A549 (cell line): Measurements from ENCODE around the gene DLX4. TPM values are rescaled to one million over a fixed set of nuclear protein-coding genes. Genes with fewer than 3 reads are reported as not detected.

ENCODE experiments used
- ATAC-seq, 2 experiments: fragments of 200-7000 bp in 1 of 2; fragments of >200 bp in 1 of 2; cut with Nextera tagmentation in 1 of 2; cut with Tn5 transposase in 1 of 2; 3 replicates each; pipeline versions ENCODE4 v1.8.0 to v1.9.1; 2018 to 2020; ENCODE audit warnings: mild to moderate bottlenecking in 1 of 2, moderate library complexity in 1 of 2
- CTCF ChIA-PET: fragments of 300-600 bp; sonication (Branson Sonifier 250); formaldehyde crosslinking; extraction: SDS; loops from one replicate; lab custom pipeline; 2021; ENCODE audit warnings: antibody characterized with exemption, inconsistent platforms; lab: Yijun Ruan, JAX
- POLR2A ChIA-PET: fragments of 350-600 bp; formaldehyde crosslinking; extraction: SDS; loops from one replicate; lab custom pipeline; 2021; ENCODE audit warnings: antibody characterized with exemption, inconsistent platforms; lab: Yijun Ruan, JAX
- DNase-seq, 2 experiments: peaks; one replicate each; pipeline versions ENCODE4 v3.0.0 to v3.0.0-alpha.2; 2011 to 2016; ENCODE audit warnings: low read depth in 1 of 2, low spot score in 1 of 2
- FAIRE-seq: peaks from 2 replicates; lab custom pipeline; 2011; peaks lifted over from hg19 to GRCh38; lab: Jason Lieb, UNC
- H3K27ac ChIP-seq, 2 experiments: fragments of >200 bp; sonication (Bioruptor Twin); formaldehyde crosslinking; 3 replicates each; pipeline ENCODE4 v1.5.1; 2016 to 2017
- H3K4me1 ChIP-seq: fragments of >200 bp; sonication (Bioruptor Twin); formaldehyde crosslinking; 3 replicates; pipeline ENCODE4 v1.6.1; 2016
- H3K4me2 ChIP-seq: fragments of >200 bp; sonication (Bioruptor Twin); formaldehyde crosslinking; 3 replicates; pipeline ENCODE4 v1.6.1; 2016
- H3K4me3 ChIP-seq: fragments of >200 bp; sonication (Bioruptor Twin); formaldehyde crosslinking; 3 replicates; pipeline ENCODE4 v1.5.1; 2016
- H3K9me3 ChIP-seq: fragments of >200 bp; sonication (Bioruptor Twin); formaldehyde crosslinking; 3 replicates; pipeline ENCODE4 v1.6.1; 2016
- CBX8 ChIP-seq: fragments of 200-600 bp; sonication (generic); IDR thresholded peaks from 2 replicates; pipeline ENCODE4 v1.6.1; 2016
- CEBPB ChIP-seq, 2 experiments: fragments of >200 bp in 1 of 2; sonication (Bioruptor Twin) in 1 of 2; formaldehyde crosslinking in 1 of 2; IDR thresholded peaks; 2 replicates each; pipeline ENCODE4 v1.6.1; 2012 to 2016
- CHD4 ChIP-seq: fragments of 200-600 bp; sonication (generic); IDR thresholded peaks from 2 replicates; pipeline ENCODE4 v1.6.1; 2016; ENCODE audit warnings: antibody characterized with exemption, mild to moderate bottlenecking, borderline replicate concordance
- E2F6 ChIP-seq: IDR thresholded peaks from 2 replicates; pipeline ENCODE4 v1.6.1; 2012; ENCODE audit warnings: low read depth, borderline replicate concordance
- ESRRA ChIP-seq: fragments of 150-350 bp; IDR thresholded peaks from 2 replicates; pipeline ENCODE4 v1.6.1; 2014; ENCODE audit warnings: mild to moderate bottlenecking, low read length, borderline replicate concordance
- HDAC2 ChIP-seq: fragments of 200-600 bp; sonication (generic); IDR thresholded peaks from 2 replicates; pipeline ENCODE4 v1.6.1; 2016
- HES2 ChIP-seq: fragments of >200 bp; sonication (Bioruptor Twin); formaldehyde crosslinking; IDR thresholded peaks from 2 replicates; pipeline ENCODE4 v1.6.1; 2016
- JUNB ChIP-seq: fragments of >200 bp; sonication (Bioruptor Twin); formaldehyde crosslinking; IDR thresholded peaks from 2 replicates; pipeline ENCODE4 v1.6.1; 2016
- KDM1A ChIP-seq: fragments of 200-600 bp; sonication (generic); IDR thresholded peaks from 2 replicates; pipeline ENCODE4 v1.6.1; 2016; ENCODE audit warnings: low read depth, mild to moderate bottlenecking
- MAFK ChIP-seq: fragments of 450-650 bp; IDR thresholded peaks from 2 replicates; pipeline ENCODE4 v1.6.1; 2014; ENCODE audit not compliant: partially characterized antibody
- MYC ChIP-seq: IDR thresholded peaks from 2 replicates; pipeline ENCODE4 v1.6.1; 2012; ENCODE audit warnings: mild to moderate bottlenecking, inconsistent platforms, low read length, improper control_type of control experiment, borderline replicate concordance
- PHF8 ChIP-seq: fragments of 200-600 bp; sonication (generic); IDR thresholded peaks from 2 replicates; pipeline ENCODE4 v1.6.1; 2016; ENCODE audit warnings: low read depth, mild to moderate bottlenecking, antibody characterized with exemption, moderate library complexity, borderline replicate concordance
- RARB ChIP-seq: fragments of 250-450 bp; sonication (Bioruptor Pico); IDR thresholded peaks from 2 replicates; pipeline ENCODE4 v1.8.0; 2021; ENCODE audit warnings: mild to moderate bottlenecking, moderate library complexity
- RCOR1 ChIP-seq: fragments of 150-350 bp; IDR thresholded peaks from 2 replicates; pipeline ENCODE4 v1.6.1; 2014; ENCODE audit warnings: antibody characterized with exemption, low read length, low read depth
- SMC3 ChIP-seq: fragments of >200 bp; sonication (Bioruptor Twin); formaldehyde crosslinking; IDR thresholded peaks from 3 replicates; pipeline ENCODE4 v1.6.1; 2018; ENCODE audit warnings: inconsistent platforms
- USF2 ChIP-seq: fragments of 450-650 bp; IDR thresholded peaks from 2 replicates; pipeline ENCODE4 v1.6.1; 2014; ENCODE audit warnings: antibody characterized with exemption
- ZFP36 ChIP-seq: fragments of 450-650 bp; IDR thresholded peaks from 2 replicates; pipeline ENCODE4 v1.6.1; 2014; ENCODE audit warnings: borderline replicate concordance; ENCODE audit not compliant: partially characterized antibody
- ZNF302 ChIP-seq: fragments of 250-450 bp; sonication (Bioruptor Pico); IDR thresholded peaks from 2 replicates; pipeline ENCODE4 v1.9.0; 2021; ENCODE audit warnings: inconsistent platforms, mild to moderate bottlenecking, moderate library complexity
- WGBS: methylation state at CpG from one replicate; pipeline ENCODE4 v1.1.6; 2017; ENCODE audit errors: missing lambda C conversion rate; 5-methylcytosine and 5-hydroxymethylcytosine counted together
- polyA plus RNA-seq, 4 experiments: library from polyadenylated mRNA; depleted of rRNA in 3 of 4; stranded (reverse); fragments of >200 nt; fragmentation: RNase III in 1 of 4; extraction: RNeasy Plus Mini Kit Qiagen cat#74134 plus additional on column Dnase treatment in 1 of 4; gene quantifications; 2 replicates in 3 of 4; 3 replicates in 1 of 4; pipeline ENCODE4 v1.2.3, GENCODE V29; 2011 to 2017

Gene DLX4
- polyA plus RNA-seq, 2 of the 4 experiments (the other 2 are of a cell fraction), result 2.9 to 4.1 TPM

- WGBS, result 84% methylated on average over 13 of the region's 13 CpGs
- ChIA-PET POLR2A (no interaction called here), CTCF (interaction anchor here (1.0 to 82.2 kb wide), 12 partner anchors 8 to 422 kb away, joined by 3 to 2613 read pairs (median 6); partner anchors contain the start of genes DLX3 and TAC4)
- Histone ChIP-seq H3K27ac (no peak overlapping the region), H3K4me2 (no peak overlapping the region), H3K4me1 (no peaks in the 10 kb centered on the region), H3K9me3 (no peaks in the 10 kb centered on the region), H3K4me3 (no peak overlapping the region)
- TF ChIP-seq HES2, result no peak
- TF ChIP-seq ESRRA, result no peak
- no peak for TF ChIP-seq SMC3
- no peak for FAIRE-seq
- ATAC-seq, result no peak
- no peak for DNase-seq
These were observed 9.5 kb downstream of the DLX4 start for GRCh38 chr17:49978501-49978900.

- WGBS, result 66% methylated on average over 4 of the region's 4 CpGs
- no peak for FAIRE-seq
- H3K4me1 ChIP-seq, result no peaks in the 10 kb centered on the region
- TF ChIP-seq ZFP36, result peak; percentile 52
- TF ChIP-seq ESRRA, result no peak
- peak; percentile 60; the same call in 1 of the 2 replicates for TF ChIP-seq KDM1A
- TF ChIP-seq, all 56 proteins: peak for 2
- POLR2A ChIA-PET, result interaction anchor here (1.4 kb wide), 1 partner anchor 11 kb away, joined by 3 read pairs; the partner anchor contains the start of gene DLX4
- no peak for ATAC-seq
- no peak overlapping the region for H3K4me2 ChIP-seq
- H3K27ac ChIP-seq, result no peak overlapping the region
- CTCF ChIA-PET, result interaction anchor here (0.8 to 82.2 kb wide), 5 partner anchors 9 to 115 kb away, joined by 3 to 2613 read pairs (median 365); partner anchors contain the start of genes DLX3 and TAC4
- no peak for DNase-seq
- no peaks in the 10 kb centered on the region for H3K9me3 ChIP-seq
- H3K4me3 ChIP-seq, result no peak overlapping the region
These were observed 10.9 kb downstream of the DLX4 start for GRCh38 chr17:49979748-49980479.

GRCh38 chr17:49980703-49981197, 11.8 kb downstream of the DLX4 start:
- TF ChIP-seq HDAC2 (no peak), RCOR1 (no peak), RARB (CRISPR knock-in tag) (no peak), JUNB (no peak), PHF8 (no peak), CBX8 (no peak), USF2 (no peak), E2F6 (no peak), SMC3 (no peak), CHD4 (no peak), MYC (no peak), CEBPB (IDR thresholded peaks at IDR 0.05) (no peak), ZNF302 (no peak)
- FAIRE-seq (no peak), DNase-seq (no peak), ATAC-seq (peak in 1 of 2 experiments; percentile 9; a peak in 2 of 6 replicates)
- 44% methylated on average over 7 of the region's 7 CpGs for whole genome bisulfite sequencing
- Histone ChIP-seq H3K4me2 (no peak overlapping the region), H3K4me1 (no peaks in the 10 kb centered on the region), H3K4me3 (no peak overlapping the region), H3K27ac (no peak overlapping the region), H3K9me3 (no peaks in the 10 kb centered on the region)
- ChIA-PET POLR2A (interaction anchor here (1.4 kb wide), 1 partner anchor 12 kb away, joined by 3 read pairs; the partner anchor contains the start of gene DLX4), CTCF (interaction anchor here (19.1 to 82.2 kb wide), 3 partner anchors 15 to 116 kb away, joined by 365 to 2613 read pairs (median 1602); partner anchors contain the start of genes DLX3 and TAC4)

GRCh38 chr17:49984283-49984682, 15.3 kb downstream of the DLX4 start:
- CTCF ChIA-PET, result interaction anchor here (0.7 to 82.2 kb wide), 7 partner anchors 11 to 417 kb away, joined by 3 to 2613 read pairs (median 6); partner anchors contain the start of genes DLX3 and TAC4
- Histone ChIP-seq H3K9me3 (no peaks in the 10 kb centered on the region), H3K4me3 (no peak overlapping the region), H3K27ac (no peak overlapping the region), H3K4me1 (peaks cover 12% of the 10 kb centered on the region), H3K4me2 (no peak overlapping the region)
- 24% methylated on average over 3 of the region's 3 CpGs for WGBS
- FAIRE-seq (no peak), ATAC-seq (no peak), DNase-seq (no peak)
- POLR2A ChIA-PET, result interaction anchor here (0.8 kb wide), 1 partner anchor 16 kb away, joined by 3 read pairs; the partner anchor contains the start of gene DLX4
- no peak for TF ChIP-seq E2F6
- TF ChIP-seq SMC3, result no peak
- peak; percentile 96 for TF ChIP-seq MAFK
